Ureter (tissue), 1 donor: ENCODE measurements around the gene ZC3H4. TPM values are rescaled to one million over a fixed set of nuclear protein-coding genes. Genes with fewer than 3 reads are reported as not detected.

Experiments used
- DNase-seq: peaks from one replicate; pipeline ENCODE4 v3.0.0-alpha.2; 2020; ENCODE audit warnings: low spot score
- total RNA-seq: library from RNA; stranded (reverse); gene quantifications from one replicate; pipeline ENCODE4 v1.2.4, GENCODE V29; 2023
- donor health status: DM: yes; HTN: yes; CAD: no.

The ZC3H4 gene
- total RNA-seq, 1 donor from 2014 or later: 55.1 TPM

DNA sequence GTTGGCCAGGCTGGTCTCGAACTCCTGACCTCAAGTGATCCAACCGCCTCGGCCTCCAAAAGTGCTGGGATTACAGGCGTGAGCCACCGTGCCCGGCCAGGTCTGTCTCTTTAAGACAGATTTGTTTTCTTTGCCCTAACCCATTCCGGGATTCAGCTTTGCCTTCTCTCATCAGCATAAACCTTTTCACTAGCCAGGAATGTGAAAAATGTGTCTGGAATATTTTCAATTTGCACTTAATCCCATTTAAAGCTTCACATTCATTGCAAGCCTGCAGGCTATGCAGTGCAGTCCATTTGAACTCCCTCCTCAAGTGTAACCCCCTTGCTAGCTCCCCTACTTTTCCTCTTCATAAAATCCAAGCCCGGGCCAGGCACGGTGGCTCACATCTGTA lies 64.3 kb downstream of the ZC3H4 start:
- DNase-seq: no peak

DNA sequence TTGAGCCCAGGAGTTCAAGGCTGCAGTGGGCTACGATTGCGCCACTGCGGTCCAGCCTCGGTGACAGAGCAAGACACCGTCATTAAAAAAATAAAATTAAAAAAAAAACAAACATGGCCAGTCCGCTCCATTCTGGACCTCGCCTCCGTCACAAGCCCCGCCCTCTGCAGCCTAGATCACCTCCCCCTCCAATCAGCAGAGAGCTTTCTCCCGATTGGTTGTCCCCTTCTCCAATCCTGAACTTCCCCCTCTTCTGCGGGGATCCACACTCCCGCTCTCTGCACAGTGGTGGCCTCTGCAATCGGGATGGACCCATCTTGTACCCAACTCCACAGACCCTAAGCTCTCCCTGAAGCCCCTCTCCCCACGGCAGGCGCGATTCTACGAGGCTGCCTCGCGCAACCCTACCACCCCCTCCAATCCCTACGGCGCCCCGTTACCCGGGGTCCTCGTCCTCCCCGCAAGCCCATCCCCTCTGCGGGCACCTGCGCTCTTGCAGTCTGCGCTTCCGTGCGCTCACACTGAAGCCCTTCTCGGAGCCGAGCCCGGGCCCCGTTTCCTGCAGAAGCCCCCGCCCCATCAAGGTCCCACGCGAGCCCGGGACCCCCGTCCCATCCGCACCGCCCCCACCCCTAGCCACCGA lies 65.7 kb downstream of the ZC3H4 start:
- DNase-seq: peak; percentile 85

DNA sequence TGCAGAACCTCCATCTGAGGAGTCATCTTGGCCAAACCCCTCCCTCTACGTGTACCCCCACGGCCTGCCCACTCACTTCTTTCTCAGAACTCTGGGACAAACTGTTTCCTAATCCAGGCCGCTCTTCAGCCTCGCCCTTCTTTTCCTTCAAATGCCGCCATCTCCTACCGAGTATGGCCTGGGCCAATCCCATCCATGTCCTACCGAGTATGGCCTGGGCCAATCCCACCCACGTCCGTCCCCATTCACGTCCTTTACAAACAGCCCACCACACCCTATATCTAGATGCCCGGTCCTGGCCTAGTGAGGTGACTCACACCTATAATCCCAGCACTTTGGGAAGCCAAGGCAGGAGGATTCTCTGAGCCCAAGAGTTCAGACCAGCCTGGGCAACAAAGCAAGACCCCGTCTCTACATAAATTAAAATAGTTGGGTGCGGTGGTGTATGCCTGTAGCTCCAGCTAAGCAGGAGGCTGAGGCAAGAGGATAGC lies 66.3 kb downstream of the ZC3H4 start:
- no peak for DNase-seq

DNA sequence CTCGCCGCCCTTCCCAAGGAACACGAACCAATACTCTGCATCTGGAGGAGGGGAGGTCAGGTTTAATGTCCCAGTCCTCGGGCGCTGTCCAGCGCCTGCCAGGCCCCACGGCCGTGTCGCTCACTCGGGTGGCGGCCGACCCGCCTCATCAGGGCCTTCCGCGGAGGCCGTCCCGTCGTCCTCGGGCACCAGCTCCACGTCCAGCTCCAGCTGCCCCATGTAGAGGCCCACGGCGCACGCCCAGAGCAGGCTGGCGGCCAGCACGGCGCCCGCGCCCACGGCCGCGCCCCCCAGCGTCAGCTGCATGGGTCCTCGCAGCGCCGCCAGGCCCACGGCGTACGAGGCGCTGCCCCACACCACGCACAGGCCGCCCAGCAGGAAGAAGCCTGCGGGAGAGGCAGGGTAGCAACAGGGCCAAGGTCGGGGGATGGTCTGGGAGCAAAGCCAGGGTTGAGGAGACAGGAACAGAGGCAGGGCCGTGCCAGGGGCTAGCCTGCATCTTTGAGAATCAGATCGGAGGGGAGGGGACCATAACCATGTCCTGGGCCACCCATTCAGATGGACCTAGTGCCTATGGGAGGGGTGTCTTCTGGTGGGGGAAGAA lies 67.6 kb downstream of the ZC3H4 start:
- no peak for DNase-seq

DNA sequence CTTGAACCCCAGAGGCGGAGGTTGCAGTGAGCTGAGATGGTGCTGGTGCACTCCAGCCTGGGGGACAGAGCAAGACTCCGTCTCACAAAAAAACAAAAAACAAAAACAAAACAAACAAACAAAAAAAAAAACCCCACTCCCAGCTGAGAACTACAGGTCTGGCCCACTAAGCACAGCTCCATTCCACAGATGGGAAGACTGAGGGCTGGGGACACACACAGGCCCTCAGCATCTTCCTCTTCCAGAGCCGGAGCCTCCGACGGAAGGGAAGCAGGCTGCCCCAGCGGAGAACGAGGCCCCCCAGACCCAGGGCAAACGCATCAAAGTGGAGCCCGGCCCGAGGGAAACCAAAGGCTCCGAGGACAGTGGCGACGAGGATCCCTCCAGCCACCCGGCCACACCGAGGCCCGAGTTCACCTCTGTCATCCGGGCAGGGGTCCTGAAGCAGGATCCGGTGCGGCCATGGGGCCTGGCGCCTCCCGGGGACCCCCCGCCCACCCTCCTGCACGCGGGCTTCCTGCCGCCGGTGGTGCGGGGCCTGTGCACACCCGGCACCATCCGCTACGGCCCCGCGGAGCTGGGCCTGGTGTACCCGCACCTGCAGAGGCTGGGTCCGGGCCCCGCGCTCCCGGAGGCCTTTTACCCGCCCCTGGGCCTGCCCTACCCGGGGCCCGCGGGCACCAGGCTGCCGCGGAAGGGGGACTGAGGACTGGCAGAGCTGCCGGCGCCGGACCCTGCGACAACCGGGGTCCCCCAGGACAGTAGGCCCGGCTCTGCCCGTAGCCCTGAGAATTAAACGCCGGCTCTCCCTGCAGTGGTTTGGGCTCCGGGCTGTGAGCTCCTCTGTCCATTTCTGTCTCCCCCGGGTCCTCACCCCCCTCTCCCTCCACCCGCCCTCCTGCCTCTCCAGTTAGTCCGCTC lies 68.4 kb downstream of the ZC3H4 start:
- no peak for DNase-seq

DNA sequence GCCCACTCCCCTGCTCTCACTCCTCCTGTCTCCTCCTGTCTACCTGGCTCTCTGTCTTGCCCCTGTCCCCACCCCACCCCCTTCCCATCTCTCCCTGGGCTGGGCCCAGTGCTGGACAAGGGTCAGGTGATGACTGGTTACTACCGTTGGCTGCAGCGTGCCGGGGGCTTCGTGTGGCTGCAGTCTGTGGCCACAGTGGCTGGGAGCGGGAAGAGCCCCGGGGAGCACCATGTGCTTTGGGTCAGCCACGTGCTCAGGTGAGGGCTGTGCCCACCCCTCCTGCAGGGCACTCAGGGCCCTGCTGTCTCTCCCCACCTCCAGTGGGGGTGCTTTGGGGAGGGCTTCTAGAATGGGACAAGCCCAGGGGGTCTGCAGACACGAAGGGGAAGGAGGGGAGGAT lies 72.7 kb downstream of the ZC3H4 start:
- DNase-seq: no peak

DNA sequence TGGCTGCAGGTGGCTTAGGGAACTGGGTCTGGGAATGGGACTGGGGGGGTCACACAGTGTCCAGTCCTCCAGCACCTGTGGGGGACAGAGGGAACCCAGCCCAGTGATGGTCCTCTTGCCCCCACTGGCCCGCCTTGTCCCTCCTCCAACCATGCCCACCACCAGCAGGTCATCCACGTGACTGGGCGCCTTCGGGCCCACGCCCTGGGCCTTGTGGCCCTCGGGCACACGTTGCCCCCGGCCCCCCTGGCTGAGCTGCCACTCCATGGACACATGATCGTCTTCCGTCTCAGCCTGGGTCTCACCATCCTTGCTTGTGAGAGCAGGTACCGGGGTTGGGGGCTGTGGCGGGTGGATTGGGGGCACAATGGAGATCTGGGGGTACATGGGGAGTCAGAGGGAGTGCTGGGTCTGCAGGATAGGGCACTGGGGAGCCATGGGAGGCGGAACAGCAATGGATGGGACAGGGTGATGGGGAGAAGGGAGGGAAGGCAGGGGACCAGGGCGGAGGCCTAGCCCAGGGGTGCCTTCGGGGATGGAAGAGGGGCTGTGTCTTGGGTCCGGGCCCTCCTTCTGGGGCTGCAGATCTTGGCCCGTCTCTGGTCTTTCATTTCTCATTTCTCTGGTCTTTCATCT lies 74.2 kb downstream of the ZC3H4 start:
- DNase-seq: no peak

DNA sequence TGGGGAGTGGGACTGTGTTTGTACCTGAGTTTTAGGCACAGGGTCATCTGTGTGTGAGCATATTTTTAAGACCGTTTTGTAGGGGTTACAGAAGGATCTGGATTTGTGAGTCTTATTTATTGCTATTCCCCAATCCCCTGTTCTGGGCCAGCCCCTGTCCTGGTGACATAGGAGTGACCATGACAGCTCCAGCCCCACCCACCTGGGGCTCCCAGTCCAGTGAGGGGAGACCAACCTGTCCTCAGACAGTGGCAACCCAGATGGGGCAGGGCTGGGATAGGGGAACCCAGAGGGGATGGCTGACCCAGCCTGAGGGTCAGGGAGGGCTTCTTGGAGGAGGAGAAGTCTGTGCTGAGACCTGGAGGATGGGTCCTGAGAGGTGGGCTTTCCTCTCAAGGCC lies 75.8 kb downstream of the ZC3H4 start:
- no peak for DNase-seq

DNA sequence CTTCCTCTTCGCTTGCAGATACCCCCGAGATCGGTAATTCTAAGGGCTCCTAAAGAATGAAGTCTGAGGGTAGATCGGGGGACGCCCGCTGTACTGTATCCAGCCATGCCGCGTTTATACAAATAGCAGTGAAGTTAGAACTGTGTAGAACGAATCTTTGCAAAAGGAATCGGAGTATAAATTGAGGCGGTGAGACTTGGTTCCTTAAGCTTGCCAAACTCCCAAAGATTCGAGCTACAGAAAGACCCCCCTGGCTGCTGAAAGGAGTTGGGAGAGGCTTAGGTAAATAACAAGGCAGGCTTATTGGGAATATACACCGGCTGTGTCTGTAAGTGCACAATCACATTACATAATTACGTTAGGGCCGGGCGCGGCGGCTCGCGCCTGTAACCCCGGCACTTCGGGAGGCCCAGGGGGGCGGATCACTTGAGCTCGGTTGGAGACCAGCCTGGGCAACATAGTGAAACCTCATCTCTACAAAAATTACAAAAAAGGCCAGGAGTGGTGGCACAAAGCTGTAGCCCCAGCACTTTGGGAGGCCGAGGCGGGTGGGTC lies 77.4 kb downstream of the ZC3H4 start:
- no peak for DNase-seq

DNA sequence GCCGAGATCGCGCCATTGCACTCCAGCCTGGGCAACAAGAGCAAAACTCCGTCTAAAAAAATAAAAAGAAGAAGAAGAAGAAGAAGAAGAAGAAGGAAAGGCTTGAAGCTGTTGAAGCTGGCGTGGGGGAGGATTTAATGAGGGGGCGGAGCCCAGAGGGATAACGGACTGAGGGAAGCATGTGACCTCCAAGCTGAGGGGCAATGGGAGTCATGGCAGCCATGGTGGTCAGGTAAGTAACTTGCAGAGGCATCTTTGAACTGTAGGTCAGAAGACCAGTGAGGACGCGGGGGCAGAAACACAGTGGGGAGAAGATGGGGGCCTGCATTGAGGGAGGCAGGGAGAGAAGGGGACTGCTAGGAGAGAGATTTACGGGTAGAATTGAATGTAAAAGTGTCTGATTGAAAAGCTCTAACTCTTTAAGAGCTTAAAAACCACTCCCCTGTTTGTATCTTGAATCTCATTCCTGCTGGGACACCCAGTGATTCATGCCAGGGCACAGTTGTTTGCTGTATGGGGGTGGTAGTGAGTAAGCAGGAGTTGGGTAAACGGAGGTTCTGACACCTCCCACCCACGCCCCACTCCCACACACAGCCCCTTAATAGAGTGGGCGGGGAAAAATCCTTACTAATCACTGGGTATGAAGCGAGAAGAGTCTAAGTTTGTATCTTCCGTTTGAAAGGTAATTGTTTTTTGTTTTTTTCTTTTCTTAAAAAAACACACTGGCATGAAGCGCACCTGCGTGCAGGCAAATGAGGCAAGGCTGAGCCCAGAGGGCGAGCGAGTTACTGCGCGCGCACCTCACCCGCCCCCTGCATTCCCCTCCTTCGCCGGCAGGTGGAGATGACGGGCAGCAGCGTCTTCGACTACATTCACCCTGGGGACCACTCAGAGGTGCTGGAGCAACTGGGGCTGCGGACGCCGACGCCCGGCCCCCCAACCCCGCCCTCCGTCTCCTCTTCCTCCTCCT lies 78.2 kb downstream of the ZC3H4 start:
- DNase-seq: peak; percentile 93

DNA sequence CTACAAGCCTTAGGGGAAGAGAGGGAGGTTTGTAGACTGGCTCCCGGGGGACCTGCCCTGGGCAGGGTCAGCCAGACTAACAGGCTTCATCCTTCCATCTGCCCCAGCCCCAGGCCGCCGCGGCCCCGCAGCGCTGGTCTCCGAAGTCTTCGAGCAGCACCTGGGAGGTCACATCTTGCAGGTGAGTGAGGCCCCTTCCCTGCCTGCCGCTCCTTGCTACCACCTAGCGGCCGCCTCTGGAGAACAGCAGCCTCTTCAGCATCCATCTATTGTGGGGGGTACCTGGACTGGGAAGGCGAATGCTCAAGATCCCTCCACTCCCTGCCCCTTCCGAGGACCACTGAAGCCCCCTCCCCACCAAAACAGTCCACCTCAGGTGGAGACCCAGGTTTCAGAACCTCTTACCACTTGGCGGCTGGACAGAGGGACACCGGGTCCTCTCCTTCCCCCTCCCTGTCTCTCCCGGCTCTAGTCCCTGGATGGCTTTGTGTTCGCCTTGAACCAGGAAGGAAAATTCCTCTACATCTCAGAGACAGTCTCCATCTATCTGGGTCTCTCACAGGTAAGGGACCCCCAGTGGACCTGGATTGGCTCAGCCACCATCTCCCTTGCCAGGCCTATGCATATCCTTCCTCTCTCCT lies 81.3 kb downstream of the ZC3H4 start:
- DNase-seq: no peak

DNA sequence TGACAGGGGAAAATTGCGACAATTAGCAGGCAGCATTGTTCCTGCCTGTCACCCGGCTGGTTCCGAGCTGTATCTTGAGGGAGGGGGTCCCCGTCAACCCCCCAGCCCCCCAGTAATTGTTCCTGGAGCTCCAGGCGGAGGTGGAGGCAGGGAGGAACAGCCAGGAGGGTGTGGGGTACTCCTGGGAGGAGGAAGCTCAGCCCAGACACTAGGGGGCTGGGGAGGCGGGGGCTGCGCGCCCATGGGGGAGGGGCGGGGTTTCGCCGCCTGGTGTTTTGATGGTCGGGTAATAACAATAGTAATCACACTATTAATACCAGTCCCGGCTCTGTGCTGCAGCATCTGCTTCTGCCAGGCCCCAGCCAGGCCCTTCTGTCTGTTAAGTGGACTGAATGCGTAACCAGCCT lies 85.4 kb downstream of the ZC3H4 start:
- no peak for DNase-seq

DNA sequence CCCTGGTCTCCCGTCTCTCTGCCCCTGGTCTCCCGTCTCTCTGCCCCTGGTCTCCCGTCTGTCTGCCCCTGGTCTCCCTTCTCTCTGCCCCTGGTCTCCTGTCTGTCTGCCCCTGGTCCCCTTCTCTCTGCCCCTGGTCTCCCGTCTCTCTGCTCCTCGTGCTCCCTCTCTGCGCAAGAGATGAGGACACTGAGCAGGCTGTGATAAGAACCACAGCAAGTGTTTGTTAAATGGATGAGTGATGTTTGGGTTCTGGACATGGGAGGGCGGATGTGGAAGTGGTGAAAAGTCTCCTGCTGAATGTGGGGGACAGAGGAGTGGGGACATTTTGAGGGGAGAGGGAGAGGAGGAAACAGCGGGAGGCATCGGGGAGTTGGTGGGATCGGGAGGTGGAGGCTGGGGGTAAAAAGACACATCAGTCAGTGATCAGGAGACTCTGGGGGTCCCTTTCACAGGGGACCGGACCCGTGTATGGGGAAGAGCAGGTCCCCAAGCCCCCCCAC lies 85.9 kb downstream of the ZC3H4 start:
- DNase-seq: no peak

DNA sequence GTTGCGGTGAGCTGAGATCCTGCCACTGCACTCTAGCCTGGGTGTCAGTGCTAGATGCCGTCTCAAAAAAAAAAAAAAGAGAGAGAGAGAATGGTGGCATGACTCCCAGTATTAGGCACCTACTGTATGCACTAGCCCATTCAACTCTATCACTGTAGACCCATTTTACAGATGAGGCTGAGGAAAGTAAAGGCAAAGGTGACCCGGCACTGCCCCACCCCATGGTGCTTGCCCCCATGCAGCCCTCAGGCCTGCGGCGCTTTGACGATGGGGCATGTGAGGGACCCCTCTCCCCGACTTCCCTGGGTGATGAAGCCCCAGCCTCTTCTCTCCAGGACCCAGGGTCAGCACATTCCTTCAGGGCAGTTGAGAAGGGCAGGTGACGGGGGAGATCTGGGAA lies 86.7 kb downstream of the ZC3H4 start:
- DNase-seq: no peak

DNA sequence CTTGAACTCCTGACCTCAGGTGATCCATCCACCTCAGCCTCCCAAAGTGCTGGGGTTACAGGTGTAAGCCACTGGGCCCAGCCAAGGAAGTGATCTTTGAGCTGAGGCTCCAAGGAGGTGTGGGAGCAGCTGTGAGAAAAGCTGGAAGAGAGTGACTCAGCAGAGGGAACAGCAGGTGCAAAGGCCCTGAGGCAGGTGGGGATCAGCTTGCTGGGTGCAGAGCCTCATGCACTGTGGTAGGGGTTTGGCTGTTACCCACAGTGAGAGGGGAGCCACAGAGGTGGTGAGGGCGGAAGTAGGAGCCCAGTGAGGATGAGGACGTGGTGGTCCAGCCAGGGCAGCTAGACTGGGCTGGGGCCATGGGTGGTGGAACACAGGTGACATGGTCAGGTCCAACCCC lies 87.4 kb downstream of the ZC3H4 start:
- no peak for DNase-seq

DNA sequence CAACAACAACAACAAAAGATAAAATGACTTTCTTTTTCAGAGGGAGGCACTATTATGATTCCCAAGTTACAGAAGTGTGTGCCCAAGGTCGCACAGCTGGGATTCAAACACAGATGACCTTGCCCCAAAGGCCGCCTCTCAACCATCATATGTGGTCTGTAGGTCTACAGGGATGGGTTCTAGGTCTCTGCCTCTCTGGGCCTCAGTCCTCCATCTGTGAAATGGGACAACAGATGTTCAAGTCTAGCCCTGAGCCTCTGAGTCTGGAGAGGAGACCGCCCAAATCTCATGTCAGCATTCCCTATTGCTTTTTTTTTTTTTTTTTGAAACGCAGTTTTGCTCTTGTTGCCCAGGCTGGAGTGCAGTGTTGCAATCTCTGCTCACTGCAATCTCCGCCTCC lies 89.1 kb downstream of the ZC3H4 start:
- DNase-seq: no peak

DNA sequence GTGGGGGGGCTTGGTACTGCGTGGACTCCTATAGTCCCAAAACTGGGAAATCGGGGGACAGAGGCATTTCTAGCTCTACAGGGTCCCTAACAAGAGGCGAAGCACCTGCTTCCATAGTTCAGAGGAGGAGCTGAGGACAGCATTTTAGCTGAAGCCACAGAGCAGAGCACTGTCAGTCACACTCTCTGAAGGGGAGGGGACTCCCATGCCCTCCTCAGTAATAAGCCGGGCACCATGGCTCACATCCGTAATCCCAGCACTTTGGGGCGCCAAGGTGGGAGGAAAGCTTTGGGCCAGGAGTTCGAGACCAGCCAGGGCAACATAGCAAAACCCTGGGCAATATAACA lies 90.2 kb downstream of the ZC3H4 start:
- DNase-seq: no peak

DNA sequence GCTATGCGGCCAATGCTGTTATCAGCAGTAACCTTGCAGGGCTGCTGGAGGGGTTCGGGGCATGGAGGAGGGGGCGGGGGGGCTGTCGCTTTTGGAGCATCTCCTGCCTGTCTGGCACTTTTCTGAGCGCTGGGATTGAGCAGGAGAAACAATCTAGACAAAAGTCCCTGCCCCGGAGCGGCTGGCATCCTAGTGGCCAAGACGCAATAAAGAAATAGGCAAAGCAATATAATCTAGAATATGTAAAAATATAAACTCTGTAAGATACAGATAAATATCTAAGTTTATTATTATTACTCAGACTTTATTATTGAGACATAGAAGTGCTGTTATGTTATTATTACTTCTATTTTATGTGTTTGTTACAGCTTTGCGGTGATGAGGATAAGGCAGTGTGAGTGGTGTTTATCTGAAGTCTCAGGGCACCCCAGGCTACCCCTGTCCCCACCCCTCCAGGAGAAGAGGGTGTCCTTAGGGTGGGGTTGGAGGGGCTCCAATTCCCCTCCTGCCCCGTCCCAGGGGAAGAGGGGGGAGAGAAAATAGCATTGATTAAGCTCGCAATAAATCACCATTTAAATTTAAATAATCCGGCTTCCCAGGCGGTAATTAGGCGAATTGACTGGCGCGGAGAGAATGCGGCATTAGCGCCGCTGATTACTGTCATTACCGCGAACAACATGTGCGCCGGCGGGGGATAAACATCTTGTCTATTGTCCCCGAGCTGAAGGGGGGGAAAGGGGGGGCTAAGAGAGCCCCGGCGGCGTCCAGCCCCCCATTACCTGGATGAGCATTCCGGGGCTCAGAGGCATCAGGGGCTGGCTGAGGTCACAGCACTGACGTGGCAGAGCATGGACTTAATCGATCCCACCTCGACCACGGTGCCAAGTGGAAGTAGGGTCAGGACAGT lies 90.8 kb downstream of the ZC3H4 start:
- DNase-seq: no peak

DNA sequence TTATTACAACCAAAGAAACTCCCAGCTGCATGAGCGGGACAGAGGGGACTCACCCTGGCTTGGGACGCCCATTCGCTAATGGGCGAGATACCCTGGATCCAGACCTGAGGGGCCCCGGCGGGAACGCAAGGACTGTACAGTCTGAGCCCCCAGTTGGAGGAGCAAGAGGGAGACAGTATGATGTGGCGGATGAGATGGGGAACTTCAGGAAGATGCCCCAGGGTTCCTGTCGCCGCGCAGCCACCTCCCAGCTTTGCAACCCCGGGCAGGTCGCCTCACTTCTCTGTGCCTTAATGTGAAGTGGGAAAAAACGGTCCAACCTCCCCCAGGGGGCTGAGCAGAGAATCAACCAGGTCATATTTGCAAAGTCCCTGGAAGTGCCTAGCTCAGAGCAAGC lies 91.4 kb downstream of the ZC3H4 start:
- DNase-seq: no peak
